Panc1 (cell line): ENCODE results near the gene KIR3DL2. TPM values are rescaled to one million over a fixed set of nuclear protein-coding genes. Genes with fewer than 3 reads are reported as not detected.

ENCODE experiments used
- ATAC-seq: fragments of 200-7000 bp; cut with Tn5 transposase; 2 replicates; pipeline ENCODE4 v1.9.1; 2020; ENCODE audit warnings: mild to moderate bottlenecking, moderate library complexity
- BruUV-seq: library from RNA; stranded (reverse); fragments of 400-500 nt; replicated peaks from 2 replicates; lab custom pipeline; 2021; lab: Mats Ljungman, UMichigan
- CTCF ChIA-PET: fragments of 300-600 bp; sonication (Branson Sonifier 250); formaldehyde crosslinking; loops from one replicate; lab custom pipeline; 2022; ENCODE audit warnings: antibody characterized with exemption; lab: Charles Lee
- POLR2A ChIA-PET: fragments of 300-600 bp; sonication (Branson Sonifier 250); formaldehyde crosslinking; loops from one replicate; lab custom pipeline; 2022; ENCODE audit warnings: antibody characterized with exemption; lab: Charles Lee
- DNase-seq: peaks from one replicate; pipeline ENCODE4 v3.0.0-alpha.2; 2010; ENCODE audit warnings: low read depth, low spot score
- H3K27ac ChIP-seq: 2 replicates; pipeline ENCODE4 v1.5.1; 2011; ENCODE audit warnings: mild to moderate bottlenecking, low read length, inconsistent platforms
- H3K27me3 ChIP-seq: fragments of 200-500 bp; sonication (Bioruptor generic); 2 replicates; pipeline ENCODE4 v1.6.0; 2014; ENCODE audit warnings: low read length, inconsistent platforms; ENCODE audit not compliant: control insufficient read depth, insufficient read depth
- H3K36me3 ChIP-seq: fragments of 200-500 bp; sonication (Bioruptor generic); 2 replicates; pipeline ENCODE4 v1.5.1; 2014; ENCODE audit warnings: inconsistent platforms, mild to moderate bottlenecking, low read length, moderate library complexity; ENCODE audit not compliant: control insufficient read depth, insufficient read depth
- H3K4me1 ChIP-seq: 2 replicates; pipeline ENCODE4 v1.5.1; 2011; ENCODE audit warnings: inconsistent platforms, mild to moderate bottlenecking, low read length, moderate library complexity; ENCODE audit not compliant: control insufficient read depth, insufficient read depth
- H3K4me3 ChIP-seq, 2 experiments: 2 replicates each; pipeline ENCODE4 v1.5.1; 2011 to 2012; ENCODE audit warnings: low read depth in 2 of 2, low read length in 2 of 2, mild to moderate bottlenecking in 2 of 2, inconsistent platforms in 1 of 2, moderate library complexity in 1 of 2
- H3K9me3 ChIP-seq: fragments of 200-500 bp; sonication (Bioruptor generic); 2 replicates; pipeline ENCODE4 v1.5.1; 2014; ENCODE audit warnings: low read depth, mild to moderate bottlenecking, inconsistent platforms, low read length, moderate library complexity; ENCODE audit not compliant: control insufficient read depth, insufficient read depth
- CTCF ChIP-seq: fragments of 450-650 bp; IDR thresholded peaks from 2 replicates; pipeline ENCODE4 v1.5.1; 2017; ENCODE audit warnings: mild to moderate bottlenecking
- POLR2AphosphoS5 ChIP-seq: IDR thresholded peaks from 2 replicates; pipeline ENCODE4 v1.6.1; 2012; ENCODE audit warnings: mild to moderate bottlenecking, low read depth, low read length, moderate library complexity
- SIN3A ChIP-seq: IDR thresholded peaks from 2 replicates; pipeline ENCODE4 v1.6.1; 2012; ENCODE audit warnings: low read depth, mild to moderate bottlenecking, low read length, moderate library complexity, borderline replicate concordance; ENCODE audit not compliant: insufficient read depth
- TCF7L2 ChIP-seq: IDR thresholded peaks from 2 replicates; pipeline ENCODE4 v1.6.1; 2011; ENCODE audit warnings: mild to moderate bottlenecking, low read depth, low read length, inconsistent platforms
- in situ Hi-C: cut with HindIII; loops from 2 replicates; pipeline ENCODE4 v1.10.0; 2016; ENCODE audit warnings: low sequenced_read_pairs, low pct_unique_long_range_greater_than_20kb
- intact Hi-C: fragments of 100-400 bp; cut with micrococcal nuclease; formaldehyde crosslinking; loops from one replicate; pipeline ENCODE4 v1.10.0; 2022; ENCODE audit not compliant: unreplicated experiment
- total RNA-seq: library from RNA; stranded (reverse); gene quantifications from one replicate; pipeline ENCODE4 v1.2.1, GENCODE V29; 2021; ENCODE audit not compliant: unreplicated experiment
- TF ChIP-seq, protein P1 (sequence below), 2 experiments: IDR thresholded peaks; 2 replicates each; pipeline ENCODE4 v1.6.1; 2011 to 2012; ENCODE audit warnings: low read depth in 2 of 2, control low read depth in 1 of 2, low read length in 1 of 2, mild to moderate bottlenecking in 1 of 2, moderate library complexity in 1 of 2; ENCODE audit not compliant: insufficient read depth in 1 of 2

KIR3DL2 gene
- total RNA-seq, 1 experiment from 2014 or later = not detected

DNA sequence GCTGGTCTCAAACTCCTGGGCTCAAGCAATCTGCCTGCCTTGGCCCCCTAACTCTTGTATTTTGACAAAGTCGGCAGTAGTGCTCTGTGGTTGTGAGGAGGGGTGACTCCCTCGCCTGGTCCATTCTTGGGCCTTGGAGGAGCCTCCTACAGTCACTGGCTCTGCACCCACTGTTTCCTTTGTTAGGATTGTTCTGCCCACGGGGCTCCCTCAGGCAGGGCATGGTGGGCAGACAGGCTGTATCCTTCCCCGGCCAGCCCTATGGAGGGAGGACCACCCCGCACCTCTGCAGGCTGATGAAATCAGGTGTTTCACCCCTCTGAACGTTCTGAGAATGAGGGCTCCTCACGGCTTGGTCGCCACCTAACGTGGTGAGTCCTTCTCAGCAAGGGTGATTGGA lies 33.0 kb downstream of the KIR3DL2 start:
- H3K4me1 ChIP-seq = no peaks in the 10 kb centered on the region
- CTCF ChIA-PET = interaction anchor here (0.7 kb wide), 1 partner anchor 258 kb away, joined by 6 read pairs; no protein-coding TSS in a partner anchor
- H3K27ac ChIP-seq = no peak overlapping the region
- no peak overlapping the region for H3K4me3 ChIP-seq
- in situ Hi-C loops = no loop called here
- ATAC-seq (no peak), DNase-seq (no peak)
- H3K27me3 ChIP-seq = peaks cover 7% of the 10 kb centered on the region
- intact Hi-C loops = no loop called here
- H3K9me3 ChIP-seq = no peaks in the 10 kb centered on the region
- POLR2A ChIA-PET = no interaction called here
- no peaks in the 10 kb centered on the region for H3K36me3 ChIP-seq
- no TSS peak for BruUV-seq
- TF ChIP-seq, protein P1, sequence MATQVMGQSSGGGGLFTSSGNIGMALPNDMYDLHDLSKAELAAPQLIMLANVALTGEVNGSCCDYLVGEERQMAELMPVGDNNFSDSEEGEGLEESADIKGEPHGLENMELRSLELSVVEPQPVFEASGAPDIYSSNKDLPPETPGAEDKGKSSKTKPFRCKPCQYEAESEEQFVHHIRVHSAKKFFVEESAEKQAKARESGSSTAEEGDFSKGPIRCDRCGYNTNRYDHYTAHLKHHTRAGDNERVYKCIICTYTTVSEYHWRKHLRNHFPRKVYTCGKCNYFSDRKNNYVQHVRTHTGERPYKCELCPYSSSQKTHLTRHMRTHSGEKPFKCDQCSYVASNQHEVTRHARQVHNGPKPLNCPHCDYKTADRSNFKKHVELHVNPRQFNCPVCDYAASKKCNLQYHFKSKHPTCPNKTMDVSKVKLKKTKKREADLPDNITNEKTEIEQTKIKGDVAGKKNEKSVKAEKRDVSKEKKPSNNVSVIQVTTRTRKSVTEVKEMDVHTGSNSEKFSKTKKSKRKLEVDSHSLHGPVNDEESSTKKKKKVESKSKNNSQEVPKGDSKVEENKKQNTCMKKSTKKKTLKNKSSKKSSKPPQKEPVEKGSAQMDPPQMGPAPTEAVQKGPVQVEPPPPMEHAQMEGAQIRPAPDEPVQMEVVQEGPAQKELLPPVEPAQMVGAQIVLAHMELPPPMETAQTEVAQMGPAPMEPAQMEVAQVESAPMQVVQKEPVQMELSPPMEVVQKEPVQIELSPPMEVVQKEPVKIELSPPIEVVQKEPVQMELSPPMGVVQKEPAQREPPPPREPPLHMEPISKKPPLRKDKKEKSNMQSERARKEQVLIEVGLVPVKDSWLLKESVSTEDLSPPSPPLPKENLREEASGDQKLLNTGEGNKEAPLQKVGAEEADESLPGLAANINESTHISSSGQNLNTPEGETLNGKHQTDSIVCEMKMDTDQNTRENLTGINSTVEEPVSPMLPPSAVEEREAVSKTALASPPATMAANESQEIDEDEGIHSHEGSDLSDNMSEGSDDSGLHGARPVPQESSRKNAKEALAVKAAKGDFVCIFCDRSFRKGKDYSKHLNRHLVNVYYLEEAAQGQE (IDR thresholded peaks at IDR 0.05; ENCODE audit: insufficient read depth in 1 of 2, low read depth in 2 of 2, low read length in 1 of 2) = no peak
- TF ChIP-seq SIN3A = no peak
- TF ChIP-seq TCF7L2 = no peak
- no peak for TF ChIP-seq POLR2AphosphoS5
- TF ChIP-seq CTCF = no peak

DNA sequence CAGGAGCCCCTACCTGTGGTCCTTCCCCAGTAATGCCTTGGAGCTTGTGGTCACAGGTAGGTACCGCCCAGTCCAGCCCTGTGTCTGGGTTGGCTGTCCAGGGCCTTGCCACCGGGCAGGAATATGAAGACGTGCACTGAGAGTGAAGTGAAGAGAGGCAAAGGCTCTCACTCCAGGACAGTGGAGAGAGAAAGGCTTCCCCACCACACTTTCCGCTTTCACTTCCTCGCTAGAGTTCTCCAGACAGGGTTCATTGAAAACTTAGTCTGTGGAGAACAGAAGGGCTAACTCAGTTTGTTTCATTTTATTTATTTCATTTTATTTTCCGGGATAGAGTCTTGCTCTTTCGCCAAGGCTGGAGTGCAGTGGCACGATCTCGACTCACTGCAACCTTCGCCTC lies 38.0 kb downstream of the KIR3DL2 start:
- CTCF ChIA-PET = no interaction called here
- in situ Hi-C loops = no loop called here

More for the DNA sequence above, 38.0 kb downstream of the KIR3DL2 start:
- Histone ChIP-seq H3K9me3 (no peaks in the 10 kb centered on the region), H3K4me3 (no peak overlapping the region), H3K4me1 (no peaks in the 10 kb centered on the region; the same call in 1 of the 2 replicates), H3K27ac (no peak overlapping the region), H3K27me3 (no peaks in the 10 kb centered on the region), H3K36me3 (no peaks in the 10 kb centered on the region)
- intact Hi-C loops = no loop called here
- BruUV-seq = no TSS peak
- DNase-seq (no peak), ATAC-seq (no peak; the same call in 1 of the 2 replicates)
- POLR2A ChIA-PET = no interaction called here
- TF ChIP-seq CTCF (no peak), SIN3A (no peak), TCF7L2 (no peak), POLR2AphosphoS5 (no peak)
- TF ChIP-seq, protein P1 (IDR thresholded peaks at IDR 0.05; ENCODE audit: insufficient read depth in 1 of 2, low read depth in 2 of 2, low read length in 1 of 2) = no peak
